GM19452 (cell line): Measurements from ENCODE around the gene LTN1.
A peak's percentile ranks its signal among the peaks of the same experiment; 100 is the strongest.

Experiments used
- ATAC-seq: cut with Tn5 transposase; IDR thresholded peaks from one replicate; pipeline ENCODE4 v1.9.1; 2021; ENCODE audit not compliant: unreplicated experiment

The LTN1 gene

GRCh38 chr21:28885853-28886177, 106.9 kb downstream of the LTN1 start:
- no peak for ATAC-seq

- ATAC-seq = peak; percentile 97
Measured at GRCh38 chr21:28884976-28885852, 107.5 kb downstream of the LTN1 start.

GRCh38 chr21:28884481-28884880, 108.2 kb downstream of the LTN1 start:
- peak; percentile 21 for ATAC-seq

- ATAC-seq = no peak
Measured at GRCh38 chr21:28883931-28884330, 108.7 kb downstream of the LTN1 start.

GRCh38 chr21:28882345-28882744, 110.3 kb downstream of the LTN1 start:
- no peak for ATAC-seq
